Subcutaneous preadipocyte (primary cell): ENCODE results near the gene SSC5D. TPM values are rescaled to one million over a fixed set of nuclear protein-coding genes. Genes with fewer than 3 reads are reported as not detected.

ENCODE experiments used
- total RNA-seq: library from RNA; depleted of rRNA; stranded (reverse); fragments of >200 nt; gene quantifications from 2 replicates; pipeline ENCODE4 v1.2.3, GENCODE V29; 2012

Gene SSC5D
- 9.2 and 14.7 TPM in 2 replicates for total RNA-seq

DNA sequence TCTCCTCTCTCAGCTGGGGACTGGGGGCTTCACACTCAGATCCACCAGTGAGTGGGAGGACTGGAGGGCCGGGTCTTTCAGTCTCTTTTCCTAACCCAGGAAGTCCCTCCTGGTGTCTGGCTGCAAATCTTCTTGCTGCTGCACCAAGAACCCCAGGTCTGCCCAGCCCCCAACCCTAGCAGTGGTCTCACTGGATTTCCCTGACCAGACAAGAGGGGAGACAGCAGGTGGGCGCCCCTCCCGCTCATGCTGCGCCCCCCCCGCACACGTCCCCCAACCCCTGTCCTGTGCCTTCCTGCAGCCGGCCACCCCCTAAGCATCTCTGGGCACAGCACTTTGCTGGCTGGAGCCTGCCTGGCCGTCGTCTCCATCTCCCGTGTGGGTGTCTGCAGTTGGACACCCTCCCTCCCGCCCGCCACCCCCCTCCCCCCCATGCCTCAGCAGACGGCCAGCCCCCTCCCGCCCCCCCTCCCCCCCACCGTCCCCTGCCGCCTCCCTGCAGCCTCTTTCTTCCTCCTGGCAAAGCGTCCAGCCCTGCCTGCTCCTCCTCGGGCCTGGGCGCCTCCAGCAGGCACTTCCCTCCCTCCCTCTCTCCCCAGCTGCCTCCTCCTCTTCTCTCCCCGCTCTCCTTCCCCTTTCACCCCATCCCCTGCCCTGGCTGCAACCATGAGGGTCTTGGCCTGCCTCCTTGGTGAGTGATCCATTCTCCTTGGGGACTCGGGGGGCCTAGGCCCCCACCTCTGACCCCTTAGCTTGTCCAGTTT lies at the start of gene SSC5D:
TSS of gene SSC5D (plus strand) at position 513 of the 764 bp plus-strand sequence. CDS start at position 667, 154 bp downstream.

DNA sequence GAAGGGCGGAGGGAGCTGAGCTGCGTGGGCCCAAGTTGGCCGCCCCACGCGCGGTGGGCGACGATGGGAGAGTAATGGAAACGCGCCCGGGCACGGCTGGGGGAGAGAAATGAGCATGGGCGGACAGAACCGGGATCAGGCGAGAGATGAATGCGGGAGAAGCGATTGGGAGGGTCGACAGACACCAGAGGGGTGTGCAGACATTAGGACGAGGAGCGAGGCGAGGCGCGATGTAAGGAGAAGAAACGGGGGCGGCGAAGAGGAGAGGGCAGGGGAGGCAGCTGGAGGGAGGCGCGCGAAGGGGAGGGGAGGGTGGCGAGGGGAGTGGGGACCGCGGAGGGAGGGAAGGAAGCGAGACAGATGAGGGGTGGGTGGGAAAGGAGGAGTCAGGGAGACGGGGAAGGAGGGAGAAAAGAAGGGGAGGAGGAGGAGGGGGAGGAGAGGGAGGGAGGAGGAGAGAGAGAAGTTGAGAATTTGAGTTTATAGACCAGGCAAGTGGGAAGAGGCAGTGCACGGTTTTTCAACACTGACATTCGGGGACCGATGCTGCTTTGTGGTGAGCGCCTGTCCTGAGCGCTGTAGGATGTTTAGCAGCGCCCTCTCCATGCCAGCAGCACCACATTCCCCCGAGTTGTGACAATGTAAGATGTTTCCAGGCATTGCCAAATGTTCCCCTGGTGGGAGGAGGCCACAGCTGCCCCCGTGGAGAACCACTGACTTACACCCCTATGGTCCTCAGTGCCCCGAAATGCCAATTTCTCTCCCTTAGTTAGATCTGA lies 45.0 kb upstream of the SSC5D start, which contains the start of gene SHISA7:
TSS of gene SHISA7 (minus strand) at position 256 of the 779 bp plus-strand sequence. CDS start 437 bp downstream, outside the sequence.

GRCh38 chr19:55461259-55461973 lies 26.8 kb upstream of the SSC5D start, which contains the start of gene ISOC2:
Gene ISOC2, minus strand, starts transcription at chr19:55461642. Its CDS starts 5,156 bp downstream, at chr19:55456486.

GRCh38 chr19:55464662-55465054 lies 23.6 kb upstream of the SSC5D start, which contains the start of gene C19orf85:
Gene C19orf85, minus strand, starts transcription at chr19:55464751. Its CDS starts 197 bp downstream, at chr19:55464554.

GRCh38 chr19:55476100-55476775 lies 12.0 kb upstream of the SSC5D start, which contains the start of gene ZNF628:
Gene ZNF628, plus strand, starts transcription at chr19:55476617. Its CDS starts 3,294 bp downstream, at chr19:55479911.

DNA sequence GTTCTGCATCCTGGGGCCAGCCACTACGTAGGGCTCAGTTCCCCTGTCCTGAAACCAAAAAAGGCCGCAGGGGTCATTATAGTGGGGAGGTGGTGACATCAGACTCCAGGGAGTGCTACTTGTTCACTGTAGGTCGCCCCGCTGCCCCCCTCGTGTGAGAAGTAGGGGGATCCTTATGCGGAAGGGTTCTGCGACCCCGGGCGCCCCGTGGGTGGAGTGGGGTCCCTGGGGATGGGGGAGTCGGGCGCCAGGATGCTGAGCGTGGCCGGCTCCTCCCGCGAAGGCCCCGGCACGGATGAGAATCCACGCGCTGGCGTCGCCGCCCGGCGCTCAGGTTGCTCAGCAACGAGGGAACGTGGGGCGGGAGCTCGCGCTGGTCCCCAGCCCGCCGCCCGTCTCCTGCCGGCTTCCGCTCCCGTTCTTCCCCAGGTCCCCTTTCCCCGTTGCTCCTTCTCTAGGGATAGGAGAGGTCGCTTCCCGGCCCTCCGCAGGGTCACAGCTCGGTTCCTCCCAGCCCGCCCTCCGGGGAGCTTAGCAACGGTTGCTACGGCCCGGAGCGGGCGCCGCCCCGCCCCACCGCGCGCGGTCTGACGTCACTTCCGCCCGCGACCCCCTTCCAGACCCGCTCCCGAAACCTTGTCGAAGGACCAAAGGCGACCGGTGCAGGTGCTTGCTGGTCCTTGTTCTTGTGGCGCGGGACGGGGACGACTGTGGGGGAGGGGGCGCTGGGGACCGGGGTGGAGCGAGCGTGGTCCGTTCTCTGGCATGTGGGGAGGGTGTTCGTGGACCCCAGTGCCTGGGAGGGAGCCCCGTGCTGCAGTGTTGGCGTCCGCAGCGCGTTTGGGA lies 3.4 kb upstream of the SSC5D start, which contains the start of gene NAT14:
TSS of gene NAT14 (plus strand) at position 596 of the 846 bp plus-strand sequence. CDS start 521 bp downstream, outside the sequence.

DNA sequence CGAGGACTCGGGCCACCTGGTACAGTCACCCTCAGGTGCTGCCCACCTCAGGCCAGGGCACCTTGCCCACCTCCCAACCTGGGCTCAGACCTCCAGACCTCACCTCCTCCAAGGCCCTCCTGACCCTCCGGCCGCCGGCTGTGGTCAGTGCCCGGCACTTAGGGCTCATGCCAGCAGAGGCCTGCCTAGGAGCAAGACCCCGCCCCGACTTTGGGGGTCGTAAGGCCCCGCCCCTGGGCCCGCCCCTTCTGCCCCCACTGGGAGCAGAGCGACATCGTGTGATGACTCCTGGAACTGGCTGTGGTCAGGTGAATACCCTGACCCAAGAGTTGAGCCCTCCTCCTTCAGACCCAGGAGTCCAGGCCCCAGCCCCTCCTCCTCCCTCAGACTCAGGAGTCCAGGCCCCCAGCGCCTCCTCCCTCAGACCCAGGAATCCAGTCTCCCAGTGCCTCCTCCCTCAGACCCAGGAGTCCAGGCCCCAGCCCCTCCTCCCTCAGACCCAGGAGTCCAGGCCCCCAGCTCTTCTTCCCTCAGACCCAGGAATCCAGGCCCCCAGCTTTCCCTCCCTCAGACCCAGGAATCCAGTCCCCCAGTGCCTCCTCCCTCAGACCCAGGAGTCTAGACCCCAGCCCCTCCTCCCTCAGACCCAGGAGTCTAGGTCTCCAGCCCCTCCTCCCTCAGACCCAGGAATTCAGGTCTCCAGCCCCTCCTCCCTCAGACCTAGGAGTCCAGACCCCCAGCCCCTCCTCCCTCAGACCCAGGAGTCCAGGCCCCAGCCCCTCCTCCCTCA lies 48.9 kb downstream of the SSC5D start, which contains the start of gene SBK2:
TSS of gene SBK2 (minus strand) at position 183 of the 790 bp plus-strand sequence. CDS start 839 bp downstream, outside the sequence.

DNA sequence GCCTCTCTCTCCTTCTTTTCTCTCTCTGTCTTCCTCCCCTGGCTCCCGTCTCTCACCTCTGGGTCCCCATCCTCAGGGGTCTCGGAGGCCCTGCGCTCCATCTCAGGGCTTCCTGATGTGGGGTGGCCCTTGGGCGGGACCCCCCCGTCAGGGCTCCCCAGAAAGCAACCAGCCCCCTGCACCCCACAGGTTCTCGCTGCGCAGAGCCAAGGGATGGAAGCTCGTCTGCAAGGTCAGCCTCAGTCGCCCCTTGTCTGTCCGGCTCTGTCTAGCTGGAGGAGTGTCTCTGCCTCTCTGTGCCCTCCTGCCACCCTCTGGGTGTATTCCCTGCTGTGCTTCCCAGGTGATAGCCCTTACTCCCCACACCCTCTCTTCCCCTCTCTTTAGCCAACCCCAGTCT lies 57.2 kb downstream of the SSC5D start, which contains the start of gene SBK3:
TSS of gene SBK3 (minus strand) at position 101 of the 400 bp plus-strand sequence. CDS start at position 101, 0 bp downstream.

Other genes with a start within 250 kb of the SSC5D start
- gene PPP6R1, start 229.4 kb upstream of the SSC5D start, total RNA-seq = 32.3 and 44.8 TPM in 2 replicates
- gene HSPBP1, start 208.3 kb upstream of the SSC5D start, total RNA-seq = 36.6 and 38.9 TPM in 2 replicates
- gene BRSK1, start 204.4 kb upstream of the SSC5D start, total RNA-seq = 0.59 and 1.8 TPM in 2 replicates
- not detected in 2 replicates for gene TMEM150B, start 163.1 kb upstream of the SSC5D start, total RNA-seq
- gene KMT5C, start 148.6 kb upstream of the SSC5D start, total RNA-seq = 6.6 and 7.6 TPM in 2 replicates
- not detected in 2 replicates for gene COX6B2, start 133.7 kb upstream of the SSC5D start, total RNA-seq
- not detected in 2 replicates for gene GARIN5B, start 125.2 kb upstream of the SSC5D start, total RNA-seq
- 0.37 and 1.6 TPM in 2 replicates for gene IL11, start 118.0 kb upstream of the SSC5D start, total RNA-seq
- not detected in 2 replicates for gene TMEM190, start 111.6 kb upstream of the SSC5D start, total RNA-seq
- not detected in 2 replicates for gene TMEM238, start 104.1 kb upstream of the SSC5D start, total RNA-seq
- gene RPL28, start 102.5 kb upstream of the SSC5D start, total RNA-seq = 171 and 427 TPM in 2 replicates
- 72.0 and 185 TPM in 2 replicates for gene UBE2S, start 80.6 kb upstream of the SSC5D start, total RNA-seq
- gene SHISA7, start 45.1 kb upstream of the SSC5D start, total RNA-seq = not detected in 2 replicates
- 83.0 and 83.9 TPM in 2 replicates for gene ISOC2, start 26.8 kb upstream of the SSC5D start, total RNA-seq
- gene C19orf85, start 23.7 kb upstream of the SSC5D start, total RNA-seq = not detected in 2 replicates
- 2.6 and 2.7 TPM in 2 replicates for gene ZNF628, start 11.8 kb upstream of the SSC5D start, total RNA-seq
- gene NAT14, start 3.2 kb upstream of the SSC5D start, total RNA-seq = 9.9 and 10.0 TPM in 2 replicates
- not detected in 2 replicates for gene SBK2, start 48.7 kb downstream of the SSC5D start, total RNA-seq
- gene SBK3, start 57.1 kb downstream of the SSC5D start, total RNA-seq = 0.37 TPM in 1 of 2 replicates, not detected in the other
- 4.3 and 4.4 TPM in 2 replicates for gene ZNF579, start 92.4 kb downstream of the SSC5D start, total RNA-seq
- gene FIZ1, start 111.1 kb downstream of the SSC5D start, total RNA-seq = 4.0 and 4.3 TPM in 2 replicates
- gene ZNF524, start 111.9 kb downstream of the SSC5D start, total RNA-seq = 11.9 and 12.5 TPM in 2 replicates
- 1.1 and 1.6 TPM in 2 replicates for gene ZNF865, start 117.2 kb downstream of the SSC5D start, total RNA-seq
- gene ZNF784, start 136.1 kb downstream of the SSC5D start, total RNA-seq = 3.1 and 3.7 TPM in 2 replicates
- gene ZNF580, start 152.6 kb downstream of the SSC5D start, total RNA-seq = 3.7 and 5.9 TPM in 2 replicates
- gene ZNF581, start 155.2 kb downstream of the SSC5D start, total RNA-seq = 20.3 and 31.6 TPM in 2 replicates
- 3.3 and 5.9 TPM in 2 replicates for gene CCDC106, start 159.8 kb downstream of the SSC5D start, total RNA-seq
- 88.9 and 115 TPM in 2 replicates for gene U2AF2, start 166.6 kb downstream of the SSC5D start, total RNA-seq
- 25.8 and 29.8 TPM in 2 replicates for gene EPN1, start 186.8 kb downstream of the SSC5D start, total RNA-seq
- not detected in 2 replicates for gene NLRP9, start 250.0 kb downstream of the SSC5D start, total RNA-seq